ENCODE results near the gene NKX1-2.

- TF ChIP-seq, protein P1, sequence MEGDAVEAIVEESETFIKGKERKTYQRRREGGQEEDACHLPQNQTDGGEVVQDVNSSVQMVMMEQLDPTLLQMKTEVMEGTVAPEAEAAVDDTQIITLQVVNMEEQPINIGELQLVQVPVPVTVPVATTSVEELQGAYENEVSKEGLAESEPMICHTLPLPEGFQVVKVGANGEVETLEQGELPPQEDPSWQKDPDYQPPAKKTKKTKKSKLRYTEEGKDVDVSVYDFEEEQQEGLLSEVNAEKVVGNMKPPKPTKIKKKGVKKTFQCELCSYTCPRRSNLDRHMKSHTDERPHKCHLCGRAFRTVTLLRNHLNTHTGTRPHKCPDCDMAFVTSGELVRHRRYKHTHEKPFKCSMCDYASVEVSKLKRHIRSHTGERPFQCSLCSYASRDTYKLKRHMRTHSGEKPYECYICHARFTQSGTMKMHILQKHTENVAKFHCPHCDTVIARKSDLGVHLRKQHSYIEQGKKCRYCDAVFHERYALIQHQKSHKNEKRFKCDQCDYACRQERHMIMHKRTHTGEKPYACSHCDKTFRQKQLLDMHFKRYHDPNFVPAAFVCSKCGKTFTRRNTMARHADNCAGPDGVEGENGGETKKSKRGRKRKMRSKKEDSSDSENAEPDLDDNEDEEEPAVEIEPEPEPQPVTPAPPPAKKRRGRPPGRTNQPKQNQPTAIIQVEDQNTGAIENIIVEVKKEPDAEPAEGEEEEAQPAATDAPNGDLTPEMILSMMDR (conservative IDR thresholded peaks at IDR 0.05; ENCODE audit: low read depth, low read length): no peak
- TF ChIP-seq EZH2 (IDR thresholded peaks at IDR 0.05; ENCODE audit: borderline replicate concordance, low read depth, low read length, poor library complexity, severe bottlenecking): no peak
These were observed 5.6 kb upstream of the NKX1-2 start for GRCh38 chr10:124455441-124455840.
